Muscle of back (tissue), 13 donors: ENCODE measurements around the gene VBP1. TPM values are rescaled to one million over a fixed set of nuclear protein-coding genes. Genes with fewer than 3 reads are reported as not detected.
A peak's percentile ranks its signal among the peaks of the same experiment; 100 is the strongest.
"Not testable (repeated sequence)": the region's sequence is repeated elsewhere in the genome, so short reads cannot be mapped to it uniquely, and the experiment has no call there.

Experiments
- DNase-seq, 3 donors: peaks; one replicate each; pipeline versions ENCODE4 v3.0.0 to v3.0.0-alpha.2; 2013
- long read RNA-seq, 9 donors: transcript quantifications; one replicate each; lab custom pipeline, GENCODE V29; 2026
- polyA plus RNA-seq, 10 donors: library from polyadenylated mRNA; unstranded; fragments of 120-200 nt; gene quantifications; one replicate each; pipeline ENCODE4 v1.2.1, GENCODE V29; 2013; ENCODE audit not compliant: insufficient read length in 10 of 10

Gene VBP1, protein sequence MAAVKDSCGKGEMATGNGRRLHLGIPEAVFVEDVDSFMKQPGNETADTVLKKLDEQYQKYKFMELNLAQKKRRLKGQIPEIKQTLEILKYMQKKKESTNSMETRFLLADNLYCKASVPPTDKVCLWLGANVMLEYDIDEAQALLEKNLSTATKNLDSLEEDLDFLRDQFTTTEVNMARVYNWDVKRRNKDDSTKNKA
- 10 to 100 TPM; 56.6 to 77.3 (median 69.1) TPM for polyA plus RNA-seq
- long read RNA-seq, donor 1, transcript VBP1-201 (6 exons, 1,686 nt) = major isoform, 24 of 25 reads
- long read RNA-seq, donor 1, partial matches to known transcripts = 0 of 25 reads
- long read RNA-seq, donor 1, other reads (novel, unspliced or antisense) = 0 of 25 reads
- long read RNA-seq, donor 2, transcript VBP1-201 (6 exons, 1,686 nt) = major isoform, 18 of 18 reads
- long read RNA-seq, donor 2, partial matches to known transcripts = 0 of 18 reads
- long read RNA-seq, donor 2, other reads (novel, unspliced or antisense) = 0 of 18 reads
- long read RNA-seq, donor 3 = 0 reads
- long read RNA-seq, donor 4, transcript VBP1-201 (6 exons, 1,686 nt) = major isoform, 13 of 32 reads
- long read RNA-seq, donor 4, partial matches to known transcripts = 19 of 32 reads
- long read RNA-seq, donor 4, other reads (novel, unspliced or antisense) = 0 of 32 reads
- long read RNA-seq, donor 5, transcript VBP1-201 (6 exons, 1,686 nt) = major isoform, 27 of 27 reads
- long read RNA-seq, donor 5, partial matches to known transcripts = 0 of 27 reads
- long read RNA-seq, donor 5, other reads (novel, unspliced or antisense) = 0 of 27 reads
- long read RNA-seq, donor 6, transcript VBP1-201 (6 exons, 1,686 nt) = major isoform, 28 of 62 reads
- long read RNA-seq, donor 6, partial matches to known transcripts = 34 of 62 reads
- long read RNA-seq, donor 6, other reads (novel, unspliced or antisense) = 0 of 62 reads
- long read RNA-seq, donor 7, transcript VBP1-201 (6 exons, 1,686 nt) = major isoform, 12 of 12 reads
- long read RNA-seq, donor 7, partial matches to known transcripts = 0 of 12 reads
- long read RNA-seq, donor 7, other reads (novel, unspliced or antisense) = 0 of 12 reads
- long read RNA-seq, donor 8, transcript VBP1-201 (6 exons, 1,686 nt) = major isoform, 14 of 52 reads
- long read RNA-seq, donor 8, partial matches to known transcripts = 38 of 52 reads
- long read RNA-seq, donor 8, other reads (novel, unspliced or antisense) = 0 of 52 reads
- long read RNA-seq, donor 9, partial matches to known transcripts = 0 of 4 reads
- long read RNA-seq, donor 9, other reads (novel, unspliced or antisense) = 0 of 4 reads

DNA sequence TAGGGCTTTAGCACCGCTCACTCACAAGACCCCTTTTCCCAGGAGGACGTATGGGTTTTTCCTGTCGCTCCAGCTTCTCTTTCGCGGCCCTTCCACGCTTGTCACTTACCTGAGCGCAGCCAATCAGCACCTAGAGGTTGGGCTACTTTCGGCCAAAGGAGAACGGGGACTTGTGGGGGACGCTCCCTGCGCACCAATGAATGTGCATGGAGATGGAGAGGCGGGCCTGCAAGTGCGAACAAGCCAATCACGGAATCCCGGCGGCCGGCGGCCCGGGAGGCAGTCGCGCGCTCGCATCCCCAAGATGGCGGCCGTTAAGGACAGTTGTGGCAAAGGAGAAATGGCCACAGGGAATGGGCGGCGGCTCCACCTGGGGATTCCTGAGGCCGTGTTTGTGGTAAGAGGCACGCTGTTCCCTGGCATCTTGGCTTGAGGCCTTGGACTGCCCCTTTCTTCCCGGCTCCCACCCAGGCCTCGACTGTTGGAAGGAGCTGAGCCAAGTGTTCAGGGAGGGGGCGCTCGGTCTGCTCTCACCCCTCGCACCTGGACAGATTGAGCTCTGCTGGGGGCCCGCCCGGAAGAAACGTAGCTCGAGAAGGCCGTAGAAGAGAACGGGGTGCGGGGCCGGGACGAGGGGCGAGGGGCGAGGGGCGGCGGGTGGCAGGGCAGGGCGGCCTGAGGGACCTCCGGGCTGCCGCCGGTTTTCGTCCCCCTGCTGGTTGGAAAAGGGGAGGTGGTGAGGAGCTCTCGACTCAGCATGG is at the start of gene VBP1:
TSS of gene VBP1 (plus strand) at position 282 of the 761 bp plus-strand sequence. CDS start at position 305, 23 bp downstream.
- DNase-seq = peak; percentile 91 to 95 (median 94)

DNA sequence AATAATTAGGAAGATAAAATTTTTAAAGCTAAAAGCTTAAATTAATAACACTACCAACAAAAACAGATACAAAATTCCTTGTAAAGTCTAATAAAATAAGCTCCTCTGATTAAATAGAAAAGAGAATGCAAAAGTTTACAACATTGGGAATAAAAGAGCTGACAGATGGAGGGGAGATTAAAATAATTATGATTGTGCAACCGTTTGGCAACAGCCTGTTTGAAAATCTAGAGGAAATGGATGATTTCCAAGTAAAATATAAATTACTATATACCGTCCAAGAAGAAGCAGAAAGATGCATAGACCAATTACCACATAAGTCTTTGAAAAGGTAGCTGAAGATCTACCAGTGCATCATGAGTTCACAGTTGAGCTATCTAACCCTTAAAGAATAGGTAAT is 46.4 kb upstream of the VBP1 start:
- DNase-seq = no peak

DNA sequence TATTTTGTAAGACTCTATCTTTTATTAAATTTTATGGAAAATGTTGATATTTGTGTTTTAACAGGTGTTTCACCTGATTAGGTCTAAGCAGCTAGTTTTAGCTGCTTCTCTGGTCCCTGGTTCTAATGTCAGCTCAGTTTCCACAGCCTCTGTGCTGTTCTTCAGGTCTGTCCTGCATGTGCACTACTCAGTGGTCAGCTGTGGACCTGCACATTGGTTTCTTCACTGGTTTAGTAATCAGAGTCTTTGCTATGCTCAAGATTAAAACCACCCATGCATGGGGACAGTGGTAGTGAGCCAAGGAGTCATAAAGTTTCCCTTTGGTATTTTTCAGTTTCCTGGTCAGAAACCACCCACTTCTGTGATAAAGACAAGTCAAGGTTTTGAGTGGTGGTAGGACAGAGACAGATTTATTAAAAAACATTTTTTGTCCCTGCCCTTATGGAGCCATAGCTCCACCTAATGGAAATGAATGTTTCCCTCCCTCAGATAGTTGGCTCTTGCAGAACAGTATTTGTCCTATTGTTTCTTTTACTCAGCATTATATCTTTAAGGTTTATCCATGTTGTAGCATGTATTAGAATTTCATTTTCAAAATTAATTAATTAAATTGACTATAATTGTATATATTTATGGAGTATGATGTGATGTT is 36.8 kb upstream of the VBP1 start:
- no peak for DNase-seq

DNA sequence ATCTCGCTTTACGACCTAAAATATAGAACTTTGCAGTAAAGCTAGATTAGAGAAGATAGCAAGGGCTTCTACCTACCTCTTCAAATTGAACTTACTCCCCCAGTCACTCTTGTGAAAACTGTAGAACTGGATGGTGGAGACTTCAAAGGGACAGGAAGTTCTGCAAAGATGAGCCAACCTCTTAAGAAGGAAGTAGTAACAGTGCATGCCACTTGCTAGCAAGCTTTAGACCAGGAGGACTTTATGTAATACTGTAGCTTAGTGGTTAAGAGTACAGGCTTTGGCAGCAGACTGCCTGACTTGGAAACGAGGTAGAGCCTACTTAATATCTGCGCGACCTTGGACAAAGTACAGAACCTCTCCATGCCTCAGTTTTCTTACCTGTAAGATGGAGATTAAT is 27.5 kb upstream of the VBP1 start:
- no peak for DNase-seq

DNA sequence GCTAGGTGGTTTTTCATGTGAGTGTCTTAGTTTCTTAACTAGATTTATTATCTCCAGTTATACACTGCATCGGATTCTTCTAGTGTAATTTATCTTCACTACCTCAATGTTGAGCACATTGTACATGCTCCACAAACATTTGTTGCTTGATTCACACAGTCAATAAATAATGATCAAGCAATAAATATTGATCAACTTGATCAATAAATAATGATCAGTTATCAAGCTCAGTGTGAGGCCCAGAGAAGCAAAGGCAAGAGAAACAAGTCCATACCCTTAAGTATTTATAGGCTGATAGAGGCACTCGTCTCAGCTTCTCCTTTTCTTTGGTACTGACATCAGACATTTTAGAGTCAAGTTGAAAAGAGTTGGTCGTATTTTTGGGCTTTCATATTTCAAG is 5.1 kb upstream of the VBP1 start:
- no peak for DNase-seq

DNA sequence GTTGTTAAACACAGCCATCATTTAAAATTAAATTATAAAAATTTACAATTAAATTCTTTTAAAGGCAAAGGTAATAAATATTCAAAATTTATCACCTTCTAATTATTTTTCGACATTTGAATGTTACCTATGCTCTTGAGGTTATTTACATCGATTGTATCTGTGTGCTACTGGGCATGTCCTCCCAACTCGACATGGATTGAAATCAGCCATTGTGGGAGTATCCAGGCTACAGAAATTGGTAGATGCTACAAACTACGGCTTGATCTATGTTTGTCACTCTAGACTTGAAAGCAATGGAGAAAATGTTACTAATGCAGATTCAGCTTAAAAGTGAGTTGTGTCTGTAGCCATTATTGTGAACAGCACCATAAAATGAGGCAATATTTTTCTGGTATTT is 2.5 kb upstream of the VBP1 start:
- no peak for DNase-seq

DNA sequence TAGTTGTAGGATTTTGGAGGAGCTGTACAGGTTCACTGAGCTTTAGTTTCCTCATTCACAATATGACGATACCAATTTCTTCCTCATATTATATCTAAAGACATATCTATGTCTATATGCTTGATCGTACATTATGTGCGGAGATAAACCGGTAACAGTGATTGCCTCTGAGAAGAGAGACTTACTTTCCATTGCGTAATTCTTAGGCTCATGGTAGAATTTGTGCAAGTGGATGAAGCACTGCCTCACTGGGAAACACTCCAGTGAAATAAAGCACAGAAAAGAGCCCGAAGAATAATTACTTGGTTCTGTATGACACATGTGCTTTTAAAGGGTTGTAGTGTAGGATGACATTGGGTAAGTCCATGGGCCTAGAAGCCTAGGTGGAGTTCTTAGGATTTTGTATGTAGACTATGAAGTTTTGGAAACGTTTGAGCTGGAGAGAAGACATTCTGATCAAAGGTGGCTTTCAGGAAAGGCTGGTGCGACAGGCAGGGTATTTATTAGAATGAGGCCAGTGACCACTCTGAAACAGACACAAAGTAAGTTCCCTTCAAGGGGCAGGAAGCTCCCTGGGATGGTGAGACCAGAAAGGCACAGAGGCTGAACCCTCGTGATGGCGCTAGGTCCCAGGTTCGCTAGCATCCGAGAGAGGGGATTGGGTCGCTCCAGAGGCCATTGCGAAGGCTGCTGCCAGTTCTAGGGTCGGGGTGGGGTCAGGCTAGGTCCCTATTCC is 649 bp upstream of the VBP1 start:
- no peak for DNase-seq

DNA sequence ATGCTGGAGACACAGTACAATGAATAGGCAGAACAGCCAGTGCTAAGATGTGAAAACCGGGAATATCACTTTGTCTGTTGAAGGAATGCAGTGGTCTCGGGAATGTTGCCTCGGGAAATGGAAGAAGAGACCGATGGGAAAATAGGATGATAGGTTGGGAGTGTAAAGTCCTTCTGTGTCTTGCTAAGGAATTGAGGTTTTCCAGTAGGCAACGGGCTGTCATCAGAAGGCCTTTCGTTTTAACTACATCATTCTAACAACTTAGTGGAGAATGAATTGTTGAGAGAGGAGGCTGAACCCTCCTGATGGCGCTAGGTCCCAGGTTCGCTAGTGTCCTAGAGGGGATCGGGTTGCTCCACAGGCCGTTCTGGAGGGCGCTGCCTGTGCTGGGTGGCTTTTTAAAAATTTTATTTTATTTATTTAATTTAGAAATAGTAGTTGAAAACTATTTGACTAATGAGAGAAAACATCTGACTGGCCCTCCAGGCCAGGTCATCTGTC is 730 bp downstream of the VBP1 start:
- peak in 1 of 3 donors; percentile 3 for DNase-seq

DNA sequence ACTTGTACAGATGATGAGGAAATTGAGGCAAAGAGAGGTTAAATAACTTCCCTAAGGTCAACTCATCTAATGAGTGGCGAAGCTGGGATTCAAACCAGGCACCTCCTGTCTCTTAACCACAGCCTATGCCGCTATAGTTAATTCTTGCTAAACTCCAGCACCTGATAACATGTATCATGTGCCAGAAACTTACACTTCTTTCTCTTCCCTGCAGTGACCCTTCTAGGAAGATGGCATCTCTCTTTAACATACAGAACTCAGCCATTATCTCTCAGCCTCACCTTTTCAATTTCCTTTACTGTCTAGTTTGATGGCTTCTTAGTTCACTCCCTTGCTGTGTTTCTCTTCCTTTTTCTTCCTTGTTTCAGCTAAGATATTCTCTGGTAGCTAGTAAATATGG is 2.5 kb downstream of the VBP1 start:
- DNase-seq = no peak

DNA sequence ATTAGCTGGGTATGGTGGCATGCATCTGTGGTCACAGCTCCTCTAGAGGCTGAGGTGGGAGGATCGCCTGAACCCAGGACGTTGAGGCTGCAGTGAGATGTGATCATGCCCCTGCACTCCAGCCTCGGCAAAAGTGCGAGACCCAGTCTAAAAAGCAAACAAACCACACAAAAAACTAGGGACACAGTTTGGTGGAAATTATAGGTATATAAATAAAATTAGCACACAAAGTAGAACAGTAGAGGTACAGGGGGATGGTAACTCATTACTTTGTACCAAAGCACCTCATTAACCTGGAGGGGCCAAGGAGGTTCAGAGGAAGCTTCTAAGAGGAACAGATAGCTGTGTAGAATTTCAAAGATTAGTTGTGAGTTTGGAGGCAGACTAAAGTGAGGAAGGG is 5.1 kb downstream of the VBP1 start:
- DNase-seq = no peak

DNA sequence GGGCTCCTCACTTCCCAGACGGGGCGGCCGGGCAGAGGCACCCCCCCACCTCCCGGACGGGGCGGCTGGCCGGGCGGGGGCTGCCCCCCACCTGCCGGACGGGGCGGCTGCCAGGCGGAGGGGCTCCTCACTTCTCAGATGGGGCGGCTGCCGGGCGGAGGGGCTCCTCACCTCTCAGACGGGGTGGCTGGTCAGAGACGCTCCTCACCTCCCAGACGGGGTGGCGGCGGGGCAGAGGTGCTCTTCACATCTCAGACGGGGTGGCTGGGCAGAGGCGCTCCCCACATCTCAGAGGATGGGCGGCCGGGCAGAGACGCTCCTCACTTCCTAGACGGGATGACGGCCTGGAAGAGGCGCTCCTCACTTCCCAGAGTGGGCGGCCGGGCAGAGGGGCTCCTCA is 7.5 kb downstream of the VBP1 start:
- not testable (repeated sequence) for DNase-seq

DNA sequence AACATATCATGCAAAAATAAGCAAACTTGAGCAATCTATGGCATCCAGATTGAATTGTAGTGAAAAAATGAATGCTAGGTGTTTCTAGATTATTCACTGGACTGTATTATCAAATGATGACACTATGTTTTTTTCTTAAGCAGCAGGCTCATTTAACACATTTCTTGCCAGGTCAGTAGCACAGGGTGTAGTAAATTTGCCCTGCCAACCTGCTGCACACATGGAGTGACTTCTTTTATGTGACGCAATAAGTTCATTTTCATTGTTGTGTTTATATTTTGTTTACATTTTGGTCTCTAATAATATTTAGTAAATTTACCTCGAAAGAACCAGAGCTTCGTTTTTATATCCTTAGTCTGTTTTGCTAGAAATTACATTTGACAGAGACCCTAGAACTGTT is 9.5 kb downstream of the VBP1 start:
- DNase-seq = no peak

DNA sequence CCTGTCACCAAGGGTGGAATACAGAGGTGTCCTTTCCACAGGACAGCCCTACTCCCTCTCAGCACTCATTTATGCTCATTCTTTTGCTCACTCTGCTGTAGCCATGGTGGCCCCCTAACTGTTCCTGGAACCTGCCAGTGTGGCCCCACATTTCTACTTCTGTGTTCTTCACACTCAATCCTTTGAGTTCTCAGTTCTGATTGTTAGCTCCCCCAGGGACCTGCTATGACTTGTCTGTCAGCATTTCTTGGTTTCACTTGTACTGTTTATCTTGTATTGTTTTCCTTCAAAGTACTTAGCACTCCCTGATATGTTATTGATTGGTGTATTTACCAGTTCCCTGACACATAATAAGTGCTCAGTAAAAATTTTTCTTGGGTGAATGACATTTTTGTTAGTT is 14.9 kb downstream of the VBP1 start:
- DNase-seq = no peak

DNA sequence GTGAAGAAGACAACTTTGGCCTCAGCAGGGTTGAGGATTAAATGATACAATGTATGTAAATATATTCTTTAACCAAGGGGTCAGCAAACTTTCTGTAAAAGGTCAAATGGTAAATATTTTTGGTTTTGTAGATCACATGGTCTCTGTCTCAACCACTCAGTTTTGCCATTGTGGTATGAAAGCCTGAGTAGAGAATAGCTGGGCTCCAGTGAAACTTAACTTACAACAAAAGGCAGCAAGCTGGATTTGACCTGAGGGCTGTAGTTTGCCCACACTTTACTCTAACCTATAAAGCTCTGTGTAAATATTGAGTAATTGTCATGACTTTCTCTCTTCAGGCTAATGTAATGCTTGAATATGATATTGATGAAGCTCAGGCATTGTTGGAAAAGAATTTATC is 19.6 kb downstream of the VBP1 start:
- no peak for DNase-seq

DNA sequence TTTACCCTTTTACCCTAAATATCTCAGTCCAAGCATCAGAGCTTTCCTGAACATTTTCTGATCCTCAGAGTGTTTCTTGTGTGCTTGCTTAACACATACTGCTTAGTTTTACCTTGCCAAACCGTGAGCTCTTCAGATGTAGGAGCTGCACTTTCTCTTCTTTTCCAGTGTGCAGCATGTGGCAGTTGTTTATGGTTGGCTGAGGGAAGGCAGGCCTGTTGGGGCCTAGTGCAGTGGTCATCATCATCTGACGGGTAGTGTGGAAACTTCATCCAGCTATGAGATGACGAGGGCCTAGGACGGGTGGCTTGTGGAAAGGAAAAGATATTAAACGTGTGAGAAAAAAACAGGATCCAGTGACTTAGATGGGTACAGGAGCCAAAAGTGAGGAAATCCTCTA is 21.5 kb downstream of the VBP1 start:
- no peak for DNase-seq

DNA sequence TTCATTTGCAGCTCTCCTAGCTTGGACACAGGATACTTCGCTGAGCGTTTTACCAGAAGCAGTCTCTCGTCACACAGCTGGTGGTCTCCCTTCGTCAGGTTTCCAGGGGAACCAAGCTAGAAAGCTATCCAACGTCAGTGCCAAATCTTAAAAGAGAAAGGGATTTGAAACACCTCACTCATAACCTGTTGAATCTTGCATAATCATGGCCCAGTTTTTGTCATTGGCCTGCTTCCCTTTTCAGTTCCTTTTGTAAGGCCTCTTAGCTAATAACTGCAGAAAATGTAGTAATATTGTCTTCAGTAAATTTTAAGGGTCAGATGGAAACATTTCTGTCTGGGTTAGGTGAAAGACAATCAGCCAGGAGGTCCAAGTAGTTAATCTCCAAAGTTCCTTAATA is 26.0 kb downstream of the VBP1 start:
- DNase-seq = no peak

DNA sequence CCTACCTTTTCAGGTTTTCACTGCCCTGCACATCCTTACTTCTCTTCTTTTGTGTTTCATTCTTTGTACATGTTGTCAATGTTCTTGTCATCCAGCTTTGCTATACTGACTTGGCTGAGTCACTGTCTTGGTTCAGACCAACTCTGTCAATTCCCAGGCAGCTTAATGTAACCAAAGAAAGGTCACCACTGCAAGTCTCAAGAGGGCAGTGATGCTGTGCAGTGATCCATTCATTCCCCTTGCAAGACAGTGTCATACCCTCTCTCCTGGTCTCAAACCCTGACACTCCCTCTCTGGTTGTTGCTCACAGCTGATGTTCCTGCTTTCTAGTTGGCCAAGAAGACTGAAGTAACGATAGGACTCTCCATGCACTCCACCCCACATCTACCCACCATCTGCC is 30.5 kb downstream of the VBP1 start:
- DNase-seq = no peak

DNA sequence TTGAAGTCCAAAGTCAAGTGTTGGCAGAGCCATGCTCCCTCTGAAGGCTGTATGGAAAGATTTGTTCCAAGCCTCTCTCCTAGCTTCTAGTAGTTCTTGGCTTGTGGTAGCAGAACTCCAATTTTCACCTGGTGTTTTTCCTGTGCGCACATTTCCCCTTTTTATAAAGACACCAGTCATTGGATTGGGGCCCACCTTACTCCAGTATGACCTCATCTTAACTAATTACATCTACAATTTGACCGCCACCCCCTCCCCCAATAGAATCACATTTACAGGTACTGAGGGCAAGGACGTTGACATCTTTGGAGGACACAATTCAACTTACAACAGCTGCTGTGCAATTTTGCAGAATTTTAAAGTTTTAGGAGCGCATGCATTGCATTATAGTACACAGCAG is 31.2 kb downstream of the VBP1 start:
- no peak for DNase-seq

DNA sequence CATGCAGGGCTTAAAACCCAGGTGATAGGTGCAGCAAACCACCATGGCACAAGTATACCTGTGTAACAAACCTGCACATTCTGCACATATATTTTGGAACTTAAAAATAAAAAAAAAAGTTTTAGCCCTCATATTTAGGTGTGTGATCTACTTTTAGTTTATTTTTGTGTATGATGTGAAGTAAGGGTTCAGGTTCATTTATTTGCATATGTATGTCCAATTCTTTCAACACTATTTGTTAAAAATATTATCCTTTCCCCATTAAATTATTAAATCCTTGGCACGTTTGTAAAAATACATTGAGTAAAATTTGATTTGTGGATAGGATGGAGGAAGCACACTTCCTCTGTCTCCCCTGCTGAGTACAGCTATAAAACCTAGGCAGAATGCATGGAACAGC is 35.1 kb downstream of the VBP1 start:
- no peak for DNase-seq

DNA sequence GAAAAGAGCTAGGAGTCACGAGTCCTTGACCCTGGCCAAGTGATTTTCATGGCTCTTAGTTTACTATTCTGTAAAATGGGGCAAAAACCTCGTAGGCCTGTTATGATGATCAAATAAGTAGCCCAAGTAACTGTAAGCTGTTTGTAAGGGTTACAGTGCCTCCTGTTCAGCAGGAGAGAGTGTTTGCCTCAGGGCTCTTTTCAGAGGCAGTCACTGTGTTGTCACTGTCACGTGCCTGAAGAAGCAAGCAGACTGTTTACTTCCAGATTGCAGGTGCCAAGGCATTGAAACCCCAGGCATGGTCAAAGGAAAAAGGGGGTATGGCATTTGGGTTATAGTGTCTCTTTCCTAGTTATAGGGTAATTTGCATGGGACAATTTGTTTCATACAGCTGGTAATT is 43.5 kb downstream of the VBP1 start:
- DNase-seq = no peak
